ENCODE measurements around the gene ST3GAL2. TPM values are rescaled to one million over a fixed set of nuclear protein-coding genes. Genes with fewer than 3 reads are reported as not detected.

Gene ST3GAL2
- total and polyA plus RNA-seq, 9 of the 15 experiments (the other 6 are each of a cell fraction or from before 2014, with no cell fraction given), result 1.5 to 108 (median 34.3) TPM

DNA sequence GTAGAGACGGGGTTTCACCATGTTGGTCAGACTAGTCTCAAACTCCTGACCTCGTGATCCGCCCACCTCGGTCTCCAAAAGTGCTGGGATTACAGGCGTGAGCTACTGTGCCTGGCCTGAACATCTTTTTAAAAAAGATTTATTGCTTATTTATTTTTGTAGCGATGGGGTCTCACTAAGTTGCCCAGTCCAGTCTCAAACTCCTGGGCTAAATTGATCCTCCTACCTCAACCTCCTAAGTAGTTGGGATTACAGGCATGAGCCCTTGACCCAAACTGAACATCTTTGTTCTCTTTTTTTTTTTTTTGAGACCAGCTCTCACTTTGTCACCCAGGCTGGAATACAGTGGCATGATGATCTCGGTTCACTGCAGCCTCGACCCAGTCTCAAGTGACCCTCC lies 64.7 kb downstream of the ST3GAL2 start:
- no peaks in the 10 kb centered on the region for H3K9me3 ChIP-seq (replicated peaks; ENCODE audit: control insufficient read depth, insufficient read depth, low read depth, low read length)
- no peak for DNase-seq (ENCODE audit: extremely low read depth in 1 of 4, low spot score in 3 of 4)
- BruUV-seq (replicated peaks), result no TSS peak
- no peak overlapping the region for H3K9ac ChIP-seq (ENCODE audit: insufficient read depth in 1 of 2, low read depth in 2 of 2, low read length in 2 of 2)
- FAIRE-seq, result no peak
- H3K4me3 ChIP-seq, result no peak overlapping the region
- H3K4me2 ChIP-seq (ENCODE audit: insufficient read depth, low read length), result no peak overlapping the region
- TF ChIP-seq ZNF121 (CRISPR knock-in tag; conservative IDR thresholded peaks at IDR 0.05) (peak; percentile 91), SAP30 (IDR thresholded peaks at IDR 0.05; ENCODE audit: borderline replicate concordance, insufficient read depth, low read depth, low read length, poor library complexity, severe bottlenecking) (no peak), POLR2A (conservative IDR thresholded peaks at IDR 0.05) (peak; percentile 35), ZBTB1 (CRISPR knock-in tag; IDR thresholded peaks at IDR 0.05; ENCODE audit: borderline replicate concordance, low read depth) (no peak), POLR2B (IDR thresholded peaks at IDR 0.05; ENCODE audit: low read depth, partially characterized antibody) (peak; percentile 38), SUPT5H (IDR thresholded peaks at IDR 0.05) (peak; percentile 35; the same call in 1 of the 2 replicates), POLR2AphosphoS2 (IDR thresholded peaks at IDR 0.05; ENCODE audit: low read length) (peak; percentile 77; the same call in 1 of the 2 replicates), EGR1 (conservative IDR thresholded peaks at IDR 0.05) (0 out of 2 replicates have a peak, but pooled peaks have one; percentile 4)
- TF ChIP-seq, protein P1, sequence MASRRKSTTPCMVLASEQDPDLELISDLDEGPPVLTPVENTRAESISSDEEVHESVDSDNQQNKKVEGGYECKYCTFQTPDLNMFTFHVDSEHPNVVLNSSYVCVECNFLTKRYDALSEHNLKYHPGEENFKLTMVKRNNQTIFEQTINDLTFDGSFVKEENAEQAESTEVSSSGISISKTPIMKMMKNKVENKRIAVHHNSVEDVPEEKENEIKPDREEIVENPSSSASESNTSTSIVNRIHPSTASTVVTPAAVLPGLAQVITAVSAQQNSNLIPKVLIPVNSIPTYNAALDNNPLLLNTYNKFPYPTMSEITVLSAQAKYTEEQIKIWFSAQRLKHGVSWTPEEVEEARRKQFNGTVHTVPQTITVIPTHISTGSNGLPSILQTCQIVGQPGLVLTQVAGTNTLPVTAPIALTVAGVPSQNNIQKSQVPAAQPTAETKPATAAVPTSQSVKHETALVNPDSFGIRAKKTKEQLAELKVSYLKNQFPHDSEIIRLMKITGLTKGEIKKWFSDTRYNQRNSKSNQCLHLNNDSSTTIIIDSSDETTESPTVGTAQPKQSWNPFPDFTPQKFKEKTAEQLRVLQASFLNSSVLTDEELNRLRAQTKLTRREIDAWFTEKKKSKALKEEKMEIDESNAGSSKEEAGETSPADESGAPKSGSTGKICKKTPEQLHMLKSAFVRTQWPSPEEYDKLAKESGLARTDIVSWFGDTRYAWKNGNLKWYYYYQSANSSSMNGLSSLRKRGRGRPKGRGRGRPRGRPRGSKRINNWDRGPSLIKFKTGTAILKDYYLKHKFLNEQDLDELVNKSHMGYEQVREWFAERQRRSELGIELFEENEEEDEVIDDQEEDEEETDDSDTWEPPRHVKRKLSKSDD (conservative IDR thresholded peaks at IDR 0.05; ENCODE audit: low read length), result no peak
- TF ChIP-seq, protein P2, sequence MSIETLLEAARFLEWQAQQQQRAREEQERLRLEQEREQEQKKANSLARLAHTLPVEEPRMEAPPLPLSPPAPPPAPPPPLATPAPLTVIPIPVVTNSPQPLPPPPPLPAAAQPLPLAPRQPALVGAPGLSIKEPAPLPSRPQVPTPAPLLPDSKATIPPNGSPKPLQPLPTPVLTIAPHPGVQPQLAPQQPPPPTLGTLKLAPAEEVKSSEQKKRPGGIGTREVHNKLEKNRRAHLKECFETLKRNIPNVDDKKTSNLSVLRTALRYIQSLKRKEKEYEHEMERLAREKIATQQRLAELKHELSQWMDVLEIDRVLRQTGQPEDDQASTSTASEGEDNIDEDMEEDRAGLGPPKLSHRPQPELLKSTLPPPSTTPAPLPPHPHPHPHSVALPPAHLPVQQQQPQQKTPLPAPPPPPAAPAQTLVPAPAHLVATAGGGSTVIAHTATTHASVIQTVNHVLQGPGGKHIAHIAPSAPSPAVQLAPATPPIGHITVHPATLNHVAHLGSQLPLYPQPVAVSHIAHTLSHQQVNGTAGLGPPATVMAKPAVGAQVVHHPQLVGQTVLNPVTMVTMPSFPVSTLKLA (conservative IDR thresholded peaks at IDR 0.05), result no peak
- CTCF ChIA-PET (ENCODE audit: low intra/inter-chr PET ratio), result interaction anchor here (0.5 kb wide), 1 partner anchor 115 kb away, joined by 3 read pairs; no protein-coding TSS in a partner anchor
- H3K79me2 ChIP-seq (ENCODE audit: control insufficient read depth, insufficient read depth, low read length), result no peaks in the 10 kb centered on the region
- H2AFZ ChIP-seq (ENCODE audit: low read depth, low read length), result no peak overlapping the region
- no peaks in the 10 kb centered on the region for H3K9me1 ChIP-seq (ENCODE audit: control insufficient read depth, insufficient read depth, low read length)
- peaks cover 78% of the 10 kb centered on the region for H3K36me3 ChIP-seq (ENCODE audit: control insufficient read depth, insufficient read depth, low read length)
- in situ Hi-C loops (cut with MboI), result no loop called here
- H3K4me1 ChIP-seq (replicated peaks in 1 of 2; ENCODE audit: control insufficient read depth in 2 of 2, insufficient read depth in 2 of 2, low read length in 2 of 2), result no peaks in the 10 kb centered on the region
- POLR2A ChIA-PET, result interaction anchor here (0.8 to 2.6 kb wide), 5 partner anchors 9 to 28 kb away, joined by 3 to 10 read pairs (median 3); no protein-coding TSS in a partner anchor
- no peaks in the 10 kb centered on the region for H3K27me3 ChIP-seq (ENCODE audit: control insufficient read depth in 2 of 2, insufficient read depth in 2 of 2, low read length in 2 of 2)
- ATAC-seq, result no peak
- H3K27ac ChIP-seq (ENCODE audit: extremely low read depth, low read depth, low read length), result no peak overlapping the region
- intact Hi-C loops (cut with micrococcal nuclease), result loop anchor here (10.0 kb wide), 1 partner anchor 401 kb away; no protein-coding TSS in a partner anchor
- 92% methylated on average over 8 of the region's 8 CpGs for WGBS (ENCODE audit: insufficient coverage, low coverage, missing lambda C conversion rate)
- H4K20me1 ChIP-seq (replicated peaks; ENCODE audit: control insufficient read depth, insufficient read depth, low read length), result no peaks in the 10 kb centered on the region

All from K562 (cell line).